Measurements from ENCODE around the gene STAC2.

STAC2 gene

DNA sequence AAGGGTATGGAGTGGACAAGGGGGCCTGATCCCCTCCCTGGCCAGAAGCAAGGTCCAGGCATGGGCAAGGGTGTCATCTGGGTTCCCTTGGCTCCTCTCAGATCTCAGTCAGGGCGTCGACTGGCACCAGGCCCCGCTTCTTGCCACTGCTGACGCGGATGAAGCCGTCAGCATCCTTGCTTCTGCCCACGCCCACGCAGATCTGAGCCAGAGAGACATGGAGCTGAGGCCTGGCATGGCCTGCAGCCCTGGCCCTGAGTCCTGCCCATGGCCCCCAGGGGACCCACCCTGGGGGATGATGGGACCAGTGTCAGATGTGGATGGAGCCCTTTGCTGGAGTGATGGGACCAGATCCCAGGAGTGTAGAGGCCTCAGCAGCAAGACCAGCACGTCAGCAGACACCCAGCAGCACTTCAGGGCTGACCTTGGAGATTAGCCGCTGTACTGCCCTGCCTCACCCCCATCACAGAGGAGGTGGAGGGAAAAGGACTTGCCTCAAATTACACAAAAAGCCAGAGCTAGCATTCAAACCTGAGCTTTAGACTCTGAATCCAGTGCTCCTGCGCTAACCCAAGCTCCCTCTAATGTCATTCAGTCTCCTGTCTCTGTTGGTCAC lies 13.4 kb downstream of the STAC2 start:
- H3K4ac ChIP-seq (ENCODE audit: low read depth, low read length): no peak overlapping the region
- H3K36me3 ChIP-seq (ENCODE audit: control insufficient read depth, insufficient read depth, low read length): no peaks in the 10 kb centered on the region
- no CpG with 5 or more reads among the region's 11 CpGs for WGBS (ENCODE audit: extremely low coverage, insufficient coverage, low lambda C conversion rate)
- H2AK5ac ChIP-seq (ENCODE audit: low read length): no peak overlapping the region
- no peaks in the 10 kb centered on the region for H3K79me2 ChIP-seq (ENCODE audit: control insufficient read depth, insufficient read depth, low read length)
- no peak overlapping the region for H3K9ac ChIP-seq (ENCODE audit: low read length)
- H3K4me2 ChIP-seq (ENCODE audit: low read length): no peak overlapping the region
- no peak overlapping the region for H3K4me3 ChIP-seq (ENCODE audit: low read length)
- H3K4me1 ChIP-seq (ENCODE audit: control insufficient read depth, low read depth, low read length): peaks cover 2% of the 10 kb centered on the region
- H3K27ac ChIP-seq (ENCODE audit: low read depth, low read length): no peak overlapping the region
- H3K23ac ChIP-seq (ENCODE audit: low read length): no peak overlapping the region
- H2BK120ac ChIP-seq (ENCODE audit: low read depth, low read length): no peak overlapping the region
- no peaks in the 10 kb centered on the region for H3K27me3 ChIP-seq (ENCODE audit: insufficient read depth, low read length, poor library complexity)
- no peak overlapping the region for H3K56ac ChIP-seq (ENCODE audit: low read length)
- no peak overlapping the region for H2BK15ac ChIP-seq (replicated peaks; ENCODE audit: low read depth)
- H4K8ac ChIP-seq (ENCODE audit: low read depth, low read length): no peak overlapping the region
- no peak for DNase-seq
- no peaks in the 10 kb centered on the region for H3K79me1 ChIP-seq (ENCODE audit: low read length)
- no peak overlapping the region for H4K5ac ChIP-seq (ENCODE audit: low read length)
- no peak overlapping the region for H2BK5ac ChIP-seq (ENCODE audit: low read length)
- H3K18ac ChIP-seq (ENCODE audit: low read length): no peak overlapping the region

DNA sequence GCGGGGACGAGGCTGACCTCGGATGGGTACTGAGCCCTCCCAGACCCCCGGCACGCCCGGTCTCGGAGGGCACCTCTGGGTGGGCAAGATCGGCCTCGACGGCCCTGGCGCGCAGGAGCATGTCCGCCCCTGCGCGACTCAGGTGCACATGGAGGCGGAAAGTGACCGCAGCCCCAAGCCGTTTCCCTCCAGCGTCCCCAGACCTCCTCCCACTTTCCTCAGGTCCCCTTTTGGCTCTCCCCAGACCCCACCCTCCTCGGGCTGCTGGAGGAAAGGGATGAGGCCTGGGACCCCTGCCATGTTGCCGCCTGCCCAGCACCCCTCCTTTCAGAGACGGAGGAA lies 15.7 kb downstream of the STAC2 start:
- H3K9ac ChIP-seq (ENCODE audit: low read length): peak overlapping the region; percentile 67
- peak overlapping the region; percentile 90 for H3K56ac ChIP-seq (ENCODE audit: low read length)
- H3K27me3 ChIP-seq (ENCODE audit: insufficient read depth, low read length, poor library complexity): no peaks in the 10 kb centered on the region
- H3K27ac ChIP-seq (ENCODE audit: low read depth, low read length): no peak overlapping the region
- H4K5ac ChIP-seq (ENCODE audit: low read length): no peak overlapping the region
- WGBS (ENCODE audit: extremely low coverage, insufficient coverage, low lambda C conversion rate): no CpG with 5 or more reads among the region's 22 CpGs
- no peaks in the 10 kb centered on the region for H3K36me3 ChIP-seq (ENCODE audit: control insufficient read depth, insufficient read depth, low read length)
- peak overlapping the region; percentile 17 for H3K4me3 ChIP-seq (ENCODE audit: low read length)
- peak overlapping the region; percentile 80 for H3K23ac ChIP-seq (ENCODE audit: low read length)
- no peaks in the 10 kb centered on the region for H3K79me2 ChIP-seq (ENCODE audit: control insufficient read depth, insufficient read depth, low read length)
- no peaks in the 10 kb centered on the region for H3K79me1 ChIP-seq (ENCODE audit: low read length)
- no peak overlapping the region for H2BK15ac ChIP-seq (replicated peaks; ENCODE audit: low read depth)
- no peak overlapping the region for H2BK120ac ChIP-seq (ENCODE audit: low read depth, low read length)
- H2BK5ac ChIP-seq (ENCODE audit: low read length): no peak overlapping the region
- H4K8ac ChIP-seq (ENCODE audit: low read depth, low read length): no peak overlapping the region
- H3K4me1 ChIP-seq (ENCODE audit: control insufficient read depth, low read depth, low read length): peaks cover 2% of the 10 kb centered on the region
- peak overlapping the region; percentile 77 for H3K4me2 ChIP-seq (ENCODE audit: low read length)
- no peak overlapping the region for H2AK5ac ChIP-seq (ENCODE audit: low read length)
- no peak for DNase-seq
- peak overlapping the region; percentile 5 for H3K18ac ChIP-seq (ENCODE audit: low read length)
- H3K4ac ChIP-seq (ENCODE audit: low read depth, low read length): no peak overlapping the region

DNA sequence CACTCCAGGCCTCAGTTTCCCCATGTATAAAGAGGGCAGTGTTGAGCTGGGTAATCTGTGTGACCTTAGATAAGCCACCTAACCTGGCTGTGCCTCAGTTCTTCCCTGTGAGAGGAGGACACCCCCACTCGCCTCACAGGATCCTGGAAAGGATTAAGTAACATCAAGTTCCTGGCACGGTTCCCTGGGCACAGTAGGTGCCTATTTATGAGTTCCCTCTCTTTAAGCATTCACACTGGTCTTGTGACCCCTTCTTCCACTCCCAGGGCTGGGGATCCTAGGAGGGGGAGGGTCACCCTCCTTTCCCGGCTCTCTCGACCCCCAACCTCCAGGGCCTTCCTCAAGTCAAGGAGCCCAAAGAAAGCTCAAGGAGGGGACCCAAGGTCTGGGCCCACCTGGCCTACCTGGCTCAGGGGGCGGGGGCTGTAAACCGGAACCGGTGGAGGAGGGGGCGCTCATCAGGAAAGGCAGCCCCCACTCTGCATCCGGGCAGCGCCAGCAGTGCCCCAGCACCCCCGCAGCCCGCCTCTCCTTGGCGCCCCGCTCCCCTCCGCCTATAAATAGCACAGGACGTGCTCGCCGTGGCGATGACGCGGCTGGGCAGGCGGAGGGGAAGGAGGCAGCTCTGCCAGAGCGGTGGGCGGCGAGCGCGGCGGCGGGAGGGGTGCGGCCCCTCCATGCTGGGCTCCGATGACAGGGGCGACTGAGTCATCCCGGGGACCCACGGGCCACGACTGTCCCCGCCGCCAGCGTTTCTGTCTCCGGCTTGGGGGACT lies 16.2 kb downstream of the STAC2 start:
- no peak overlapping the region for H2BK15ac ChIP-seq (replicated peaks; ENCODE audit: low read depth)
- peak overlapping the region; percentile 80 for H3K23ac ChIP-seq (ENCODE audit: low read length)
- no peak overlapping the region for H4K5ac ChIP-seq (ENCODE audit: low read length)
- no peak overlapping the region for H3K27ac ChIP-seq (ENCODE audit: low read depth, low read length)
- H3K4me2 ChIP-seq (ENCODE audit: low read length): peak overlapping the region; percentile 77
- H2BK5ac ChIP-seq (ENCODE audit: low read length): no peak overlapping the region
- H3K4me1 ChIP-seq (ENCODE audit: control insufficient read depth, low read depth, low read length): peaks cover 2% of the 10 kb centered on the region
- H3K9ac ChIP-seq (ENCODE audit: low read length): peak overlapping the region; percentile 67
- no CpG with 5 or more reads among the region's 39 CpGs for WGBS (ENCODE audit: extremely low coverage, insufficient coverage, low lambda C conversion rate)
- peak overlapping the region; percentile 17 for H3K4me3 ChIP-seq (ENCODE audit: low read length)
- H2BK120ac ChIP-seq (ENCODE audit: low read depth, low read length): no peak overlapping the region
- no peak overlapping the region for H2AK5ac ChIP-seq (ENCODE audit: low read length)
- no peaks in the 10 kb centered on the region for H3K27me3 ChIP-seq (ENCODE audit: insufficient read depth, low read length, poor library complexity)
- peak; percentile 24 for DNase-seq
- H3K79me2 ChIP-seq (ENCODE audit: control insufficient read depth, insufficient read depth, low read length): no peaks in the 10 kb centered on the region
- H3K56ac ChIP-seq (ENCODE audit: low read length): peak overlapping the region; percentile 90
- H4K8ac ChIP-seq (ENCODE audit: low read depth, low read length): no peak overlapping the region
- H3K79me1 ChIP-seq (ENCODE audit: low read length): no peaks in the 10 kb centered on the region
- H3K18ac ChIP-seq (ENCODE audit: low read length): peak overlapping the region; percentile 5
- no peaks in the 10 kb centered on the region for H3K36me3 ChIP-seq (ENCODE audit: control insufficient read depth, insufficient read depth, low read length)
- H3K4ac ChIP-seq (ENCODE audit: low read depth, low read length): no peak overlapping the region

DNA sequence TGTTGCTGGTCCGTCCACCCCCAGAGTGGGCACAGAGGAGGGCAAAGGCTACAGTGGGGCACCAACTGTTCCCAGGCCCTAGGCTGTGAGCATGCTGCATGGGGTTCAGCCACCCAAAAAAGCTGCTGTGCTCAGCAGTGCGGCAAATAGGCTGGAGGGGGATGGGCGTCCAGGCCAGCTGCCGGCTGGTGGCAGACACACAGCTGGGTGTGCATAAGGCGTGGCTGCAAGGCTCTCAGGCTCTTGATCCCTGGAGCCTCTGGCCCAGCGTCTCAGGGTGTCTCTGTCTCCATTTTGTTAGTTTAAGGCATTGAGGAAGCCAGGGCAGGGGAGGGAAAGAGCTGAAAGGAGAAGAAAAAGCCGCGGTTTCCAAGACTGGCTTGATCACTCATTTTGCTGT lies 16.9 kb downstream of the STAC2 start:
- peak; percentile 31 for DNase-seq

DNA sequence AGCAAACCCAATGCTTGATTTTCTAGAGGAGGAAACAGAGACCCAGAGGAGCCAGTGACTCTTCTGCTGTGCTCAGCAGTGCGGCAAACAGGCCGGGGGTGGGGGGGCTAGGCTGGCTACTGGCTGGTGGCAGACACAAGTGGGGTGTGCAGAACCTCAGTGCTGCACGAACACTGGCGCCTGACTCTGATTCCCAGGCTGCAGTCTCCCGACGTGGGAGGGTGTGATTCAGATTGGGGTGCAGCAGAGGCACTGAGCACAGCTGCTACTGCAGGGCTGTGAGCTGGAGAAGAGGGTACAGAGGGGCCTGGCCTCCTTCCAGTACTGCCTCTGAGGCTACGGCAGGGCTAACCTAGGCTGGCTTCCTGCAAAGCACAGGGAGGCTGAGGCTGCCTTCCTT lies 17.6 kb downstream of the STAC2 start:
- Histone ChIP-seq H4K5ac (ENCODE audit: low read length) (no peak overlapping the region), H3K27me3 (ENCODE audit: insufficient read depth, low read length, poor library complexity) (no peaks in the 10 kb centered on the region)
- no CpG with 5 or more reads among the region's 7 CpGs for WGBS (ENCODE audit: extremely low coverage, insufficient coverage, low lambda C conversion rate)

More for the DNA sequence above, 16.9 kb downstream of the STAC2 start:
- no peak overlapping the region for H3K27ac ChIP-seq (ENCODE audit: low read depth, low read length)
- H3K27me3 ChIP-seq (ENCODE audit: insufficient read depth, low read length, poor library complexity): no peaks in the 10 kb centered on the region
- peaks cover 2% of the 10 kb centered on the region for H3K4me1 ChIP-seq (ENCODE audit: control insufficient read depth, low read depth, low read length)
- no peak overlapping the region for H3K9ac ChIP-seq (ENCODE audit: low read length)
- no peaks in the 10 kb centered on the region for H3K79me1 ChIP-seq (ENCODE audit: low read length)
- no peak overlapping the region for H2BK120ac ChIP-seq (ENCODE audit: low read depth, low read length)
- H4K8ac ChIP-seq (ENCODE audit: low read depth, low read length): no peak overlapping the region
- no peak overlapping the region for H3K23ac ChIP-seq (ENCODE audit: low read length)
- no peak overlapping the region for H3K4me2 ChIP-seq (ENCODE audit: low read length)
- H3K56ac ChIP-seq (ENCODE audit: low read length): no peak overlapping the region
- no peak overlapping the region for H3K4me3 ChIP-seq (ENCODE audit: low read length)
- no peak overlapping the region for H2AK5ac ChIP-seq (ENCODE audit: low read length)
- H2BK15ac ChIP-seq (replicated peaks; ENCODE audit: low read depth): no peak overlapping the region
- H4K5ac ChIP-seq (ENCODE audit: low read length): no peak overlapping the region
- H2BK5ac ChIP-seq (ENCODE audit: low read length): no peak overlapping the region
- WGBS (ENCODE audit: extremely low coverage, insufficient coverage, low lambda C conversion rate): no CpG with 5 or more reads among the region's 8 CpGs
- no peak overlapping the region for H3K4ac ChIP-seq (ENCODE audit: low read depth, low read length)
- no peaks in the 10 kb centered on the region for H3K79me2 ChIP-seq (ENCODE audit: control insufficient read depth, insufficient read depth, low read length)
- H3K36me3 ChIP-seq (ENCODE audit: control insufficient read depth, insufficient read depth, low read length): peaks cover 6% of the 10 kb centered on the region
- H3K18ac ChIP-seq (ENCODE audit: low read length): no peak overlapping the region

More for the DNA sequence above, 17.6 kb downstream of the STAC2 start:
- H4K8ac ChIP-seq (ENCODE audit: low read depth, low read length): no peak overlapping the region
- H3K4me3 ChIP-seq (ENCODE audit: low read length): no peak overlapping the region
- DNase-seq: no peak
- H3K36me3 ChIP-seq (ENCODE audit: control insufficient read depth, insufficient read depth, low read length): peaks cover 8% of the 10 kb centered on the region
- H3K4me1 ChIP-seq (ENCODE audit: control insufficient read depth, low read depth, low read length): peaks cover 2% of the 10 kb centered on the region
- no peak overlapping the region for H3K9ac ChIP-seq (ENCODE audit: low read length)
- no peak overlapping the region for H2BK120ac ChIP-seq (ENCODE audit: low read depth, low read length)
- no peak overlapping the region for H3K23ac ChIP-seq (ENCODE audit: low read length)
- no peak overlapping the region for H2BK5ac ChIP-seq (ENCODE audit: low read length)
- no peak overlapping the region for H3K27ac ChIP-seq (ENCODE audit: low read depth, low read length)
- peak overlapping the region; percentile 31 for H3K56ac ChIP-seq (ENCODE audit: low read length)
- H2AK5ac ChIP-seq (ENCODE audit: low read length): no peak overlapping the region
- no peak overlapping the region for H3K4ac ChIP-seq (ENCODE audit: low read depth, low read length)
- no peaks in the 10 kb centered on the region for H3K79me1 ChIP-seq (ENCODE audit: low read length)
- H2BK15ac ChIP-seq (replicated peaks; ENCODE audit: low read depth): no peak overlapping the region
- H3K4me2 ChIP-seq (ENCODE audit: low read length): no peak overlapping the region
- H3K18ac ChIP-seq (ENCODE audit: low read length): no peak overlapping the region
- no peaks in the 10 kb centered on the region for H3K79me2 ChIP-seq (ENCODE audit: control insufficient read depth, insufficient read depth, low read length)
